ENCODE data around the gene DNAJB14. TPM values are rescaled to one million over a fixed set of nuclear protein-coding genes. Genes with fewer than 3 reads are reported as not detected.

Gene DNAJB14
- total RNA-seq, 4 donors from 2014 or later = 18.4 to 64.9 (median 19.8) TPM

DNA sequence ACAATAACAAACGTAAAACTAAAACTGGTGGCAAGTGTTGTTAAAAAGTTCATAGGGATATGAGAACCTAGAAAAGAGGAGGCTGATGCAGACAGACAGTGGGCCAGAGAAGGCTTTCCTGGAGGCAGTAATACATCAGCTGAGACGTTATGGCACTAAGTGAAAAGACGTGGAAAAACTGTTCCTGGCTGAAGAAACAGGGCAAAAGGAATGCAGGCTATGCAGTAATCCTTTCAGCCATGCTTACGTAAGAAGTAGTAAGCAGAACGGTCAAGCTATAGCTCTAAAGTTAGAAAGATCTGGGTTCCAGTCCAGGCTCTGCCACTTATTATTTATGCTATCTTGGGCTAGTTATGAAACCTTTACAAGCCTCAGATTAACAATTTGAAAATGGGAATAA is 58.6 kb downstream of the DNAJB14 start:
- TF ChIP-seq POLR2A (IDR thresholded peaks at IDR 0.05) = no peak
- TF ChIP-seq, protein P1, sequence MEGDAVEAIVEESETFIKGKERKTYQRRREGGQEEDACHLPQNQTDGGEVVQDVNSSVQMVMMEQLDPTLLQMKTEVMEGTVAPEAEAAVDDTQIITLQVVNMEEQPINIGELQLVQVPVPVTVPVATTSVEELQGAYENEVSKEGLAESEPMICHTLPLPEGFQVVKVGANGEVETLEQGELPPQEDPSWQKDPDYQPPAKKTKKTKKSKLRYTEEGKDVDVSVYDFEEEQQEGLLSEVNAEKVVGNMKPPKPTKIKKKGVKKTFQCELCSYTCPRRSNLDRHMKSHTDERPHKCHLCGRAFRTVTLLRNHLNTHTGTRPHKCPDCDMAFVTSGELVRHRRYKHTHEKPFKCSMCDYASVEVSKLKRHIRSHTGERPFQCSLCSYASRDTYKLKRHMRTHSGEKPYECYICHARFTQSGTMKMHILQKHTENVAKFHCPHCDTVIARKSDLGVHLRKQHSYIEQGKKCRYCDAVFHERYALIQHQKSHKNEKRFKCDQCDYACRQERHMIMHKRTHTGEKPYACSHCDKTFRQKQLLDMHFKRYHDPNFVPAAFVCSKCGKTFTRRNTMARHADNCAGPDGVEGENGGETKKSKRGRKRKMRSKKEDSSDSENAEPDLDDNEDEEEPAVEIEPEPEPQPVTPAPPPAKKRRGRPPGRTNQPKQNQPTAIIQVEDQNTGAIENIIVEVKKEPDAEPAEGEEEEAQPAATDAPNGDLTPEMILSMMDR (IDR thresholded peaks at IDR 0.05) = no peak
- DNase-seq (ENCODE audit: low spot score in 2 of 2) = no peak
- WGBS, 2 donors = 63 to 65% methylated on average over 5 of the region's 5 CpGs
- intact Hi-C loops (cut with DNase I; ENCODE audit: low total_unique reads) = no loop called here
- no peak overlapping the region for H3K4me3 ChIP-seq (ENCODE audit: low read depth, poor library complexity, severe bottlenecking)

DNA sequence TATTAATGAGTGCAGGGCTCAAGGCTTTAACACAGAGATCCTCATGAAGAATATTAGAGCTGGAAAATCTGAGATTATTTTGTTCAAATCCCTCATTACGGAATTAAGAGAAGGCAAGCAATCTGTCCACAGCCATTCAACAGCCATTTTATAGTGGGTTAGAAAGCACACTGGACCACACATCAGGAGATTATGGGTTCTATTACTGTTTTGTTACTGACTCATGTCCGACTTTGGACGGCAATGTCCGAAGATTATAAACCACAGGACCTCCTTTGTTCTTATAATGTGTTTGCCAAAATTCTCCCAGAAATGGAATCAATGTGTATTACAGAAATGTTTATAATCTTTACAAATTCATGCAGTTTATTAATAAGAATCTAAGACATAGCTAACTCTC is 60.3 kb downstream of the DNAJB14 start:
- no peak for TF ChIP-seq POLR2A (IDR thresholded peaks at IDR 0.05)
- TF ChIP-seq, protein P1 (IDR thresholded peaks at IDR 0.05) = no peak
- WGBS, 2 donors = 85 to 87% methylated on average over 4 of the region's 4 CpGs

DNA sequence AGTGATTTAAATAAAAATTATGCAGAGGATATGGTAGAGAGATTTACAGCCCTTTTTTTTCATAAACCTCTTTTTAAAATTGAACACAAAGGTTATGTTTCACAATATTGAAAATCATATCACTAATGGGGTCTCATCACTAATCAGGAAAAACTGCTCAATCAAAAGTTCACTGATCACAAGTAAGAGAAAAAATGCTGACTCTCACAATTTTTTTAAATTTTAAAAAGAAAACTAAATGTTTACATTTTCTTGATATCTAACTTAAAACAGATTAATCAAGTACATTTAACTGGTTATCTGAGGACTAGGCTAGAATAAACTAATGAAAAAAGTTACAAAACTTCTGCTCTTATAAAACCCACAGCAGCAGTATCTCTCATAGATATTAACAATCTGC is 60.7 kb downstream of the DNAJB14 start:
- H3K4me3 ChIP-seq (ENCODE audit: low read depth, poor library complexity, severe bottlenecking) = no peak overlapping the region
- no peak for DNase-seq (ENCODE audit: low spot score in 2 of 2)
- TF ChIP-seq POLR2A (IDR thresholded peaks at IDR 0.05) = no peak
- TF ChIP-seq, protein P1 (IDR thresholded peaks at IDR 0.05) = no peak
- intact Hi-C loops (cut with DNase I; ENCODE audit: low total_unique reads) = no loop called here

More for the DNA sequence above, 60.3 kb downstream of the DNAJB14 start:
- no peak overlapping the region for H3K4me3 ChIP-seq (ENCODE audit: low read depth, poor library complexity, severe bottlenecking)
- intact Hi-C loops (cut with DNase I; ENCODE audit: low total_unique reads) = no loop called here
- DNase-seq (ENCODE audit: low spot score in 2 of 2) = no peak

DNA sequence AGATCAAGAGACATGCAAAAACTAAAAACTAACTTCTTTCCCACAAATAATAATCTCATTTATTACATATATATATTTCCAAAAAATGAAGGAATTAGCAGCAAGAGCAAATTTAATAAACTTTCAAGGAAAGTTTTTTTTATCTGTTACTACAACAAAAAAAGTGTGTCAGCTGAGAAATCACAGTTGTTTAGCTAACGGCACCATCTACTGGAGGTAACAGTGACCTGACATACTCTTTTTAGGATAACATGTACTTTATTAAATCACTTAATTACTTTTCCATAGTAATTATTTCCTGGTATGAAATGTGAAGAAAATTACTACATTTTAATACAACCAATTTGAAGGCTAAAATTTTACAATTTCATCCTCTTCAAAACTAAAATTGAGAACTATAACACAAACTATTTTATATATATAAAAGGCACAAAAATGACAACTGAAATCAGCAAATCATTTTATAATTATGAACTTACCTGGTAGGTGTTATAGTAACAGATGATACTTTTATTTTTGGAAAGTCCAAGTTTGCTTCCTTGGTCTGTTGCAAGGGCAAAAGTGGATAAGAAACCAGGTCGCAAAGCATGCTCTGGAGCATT is 61.3 kb downstream of the DNAJB14 start:
- intact Hi-C loops (cut with DNase I; ENCODE audit: low total_unique reads) = no loop called here
- DNase-seq (ENCODE audit: low spot score in 2 of 2) = no peak
- TF ChIP-seq, protein P1 (IDR thresholded peaks at IDR 0.05) = no peak
- no peak for TF ChIP-seq POLR2A (IDR thresholded peaks at IDR 0.05)
- WGBS, 2 donors = 71 to 72% methylated on average over 2 of the region's 2 CpGs
- no peak overlapping the region for H3K4me3 ChIP-seq (ENCODE audit: low read depth, poor library complexity, severe bottlenecking)

DNA sequence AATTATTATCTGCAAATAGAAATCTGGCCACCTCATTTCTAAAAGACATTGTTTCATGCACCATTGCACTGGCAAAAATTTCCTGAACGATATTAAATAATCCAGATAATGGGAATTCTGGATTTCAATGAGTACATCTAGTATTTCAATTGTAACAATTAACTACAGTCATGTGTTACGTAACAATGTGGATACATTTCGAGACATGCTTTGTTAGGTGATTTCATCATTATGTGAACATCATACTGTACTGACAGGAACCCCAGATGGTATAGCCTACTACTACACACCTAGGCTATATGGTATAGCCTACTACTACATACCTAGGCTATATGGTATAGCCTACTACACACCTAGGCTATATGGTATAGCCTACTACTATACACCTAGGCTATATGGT is 67.0 kb downstream of the DNAJB14 start:
- no peak overlapping the region for H3K4me3 ChIP-seq (ENCODE audit: low read depth, poor library complexity, severe bottlenecking)
- no peak for DNase-seq (ENCODE audit: low spot score in 2 of 2)
- TF ChIP-seq POLR2A (IDR thresholded peaks at IDR 0.05) = no peak
- TF ChIP-seq, protein P1 (IDR thresholded peaks at IDR 0.05) = no peak
- intact Hi-C loops (cut with DNase I; ENCODE audit: low total_unique reads) = no loop called here
- WGBS, 2 donors = 74 to 83% methylated on average over 3 of the region's 3 CpGs

DNA sequence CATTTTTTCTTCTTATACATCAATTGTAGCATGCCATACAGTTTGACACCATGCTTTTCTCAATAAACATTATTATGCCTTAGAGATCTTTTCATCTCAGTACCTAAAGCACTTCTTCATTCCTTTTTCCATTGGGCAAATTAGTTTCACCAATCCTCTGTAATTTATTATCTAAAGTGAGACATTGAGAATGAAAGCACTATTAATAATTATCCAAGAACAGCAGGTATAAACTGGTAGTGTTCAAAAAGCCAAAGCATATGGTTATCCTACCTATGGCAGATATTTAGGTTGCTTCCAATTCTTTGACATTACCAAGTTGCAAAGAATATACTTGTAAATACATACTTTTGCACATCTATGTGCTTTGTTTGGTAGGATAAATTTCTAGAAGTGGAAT is 67.8 kb downstream of the DNAJB14 start:
- intact Hi-C loops (cut with DNase I; ENCODE audit: low total_unique reads) = no loop called here
- no peak for DNase-seq (ENCODE audit: low spot score in 2 of 2)
- H3K4me3 ChIP-seq (ENCODE audit: low read depth, poor library complexity, severe bottlenecking) = no peak overlapping the region
- TF ChIP-seq, protein P1 (IDR thresholded peaks at IDR 0.05) = no peak
- TF ChIP-seq POLR2A (IDR thresholded peaks at IDR 0.05) = no peak

All from lower leg skin (tissue), 4 donors.